GM23248 (cell line): ENCODE measurements around the gene ZNF175.

Experiments
- EZH2 ChIP-seq: fragments of 200-600 bp; sonication (generic); IDR thresholded peaks from 2 replicates; pipeline ENCODE4 v1.6.1; 2018; ENCODE audit warnings: antibody characterized with exemption, mild to moderate bottlenecking; ENCODE audit not compliant: insufficient read depth, poor library complexity, severe bottlenecking
- EZH2phosphoT487 ChIP-seq: fragments of 200-600 bp; sonication (generic); IDR thresholded peaks from 2 replicates; pipeline ENCODE4 v1.6.1; 2018; ENCODE audit warnings: antibody characterized with exemption, moderate library complexity, mild to moderate bottlenecking, low read depth; ENCODE audit not compliant: insufficient read depth

DNA sequence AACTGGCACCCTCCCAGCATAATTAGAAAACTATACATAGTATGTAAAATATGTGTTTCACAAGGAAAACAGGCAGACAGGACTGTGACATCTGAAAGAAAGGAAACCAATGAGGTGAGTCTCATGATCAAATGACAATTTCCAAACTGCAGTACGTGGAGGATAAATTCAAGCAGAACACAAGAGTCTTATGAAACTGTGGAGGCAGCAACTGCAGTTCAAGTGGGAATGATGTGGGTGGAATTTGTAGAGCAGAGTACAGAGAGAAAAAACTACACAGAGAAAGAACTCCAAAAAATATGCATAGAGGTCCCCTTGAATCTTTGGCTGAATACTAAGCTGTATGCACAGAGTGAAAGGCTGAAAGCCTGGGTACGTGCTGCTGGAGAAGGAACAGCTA is 49.3 kb upstream of the ZNF175 start:
- no peak for TF ChIP-seq EZH2phosphoT487
- no peak for TF ChIP-seq EZH2
